NCI-H345 (cell line): Measurements from ENCODE around the gene PDS5A.
"Not testable (repeated sequence)": the region's sequence is repeated elsewhere in the genome, so short reads cannot be mapped to it uniquely, and the experiment has no call there.

Experiments used
- DNase-seq: peaks from one replicate; lab custom pipeline; 2025; lab: John Stamatoyannopoulos, UW

PDS5A gene

DNA sequence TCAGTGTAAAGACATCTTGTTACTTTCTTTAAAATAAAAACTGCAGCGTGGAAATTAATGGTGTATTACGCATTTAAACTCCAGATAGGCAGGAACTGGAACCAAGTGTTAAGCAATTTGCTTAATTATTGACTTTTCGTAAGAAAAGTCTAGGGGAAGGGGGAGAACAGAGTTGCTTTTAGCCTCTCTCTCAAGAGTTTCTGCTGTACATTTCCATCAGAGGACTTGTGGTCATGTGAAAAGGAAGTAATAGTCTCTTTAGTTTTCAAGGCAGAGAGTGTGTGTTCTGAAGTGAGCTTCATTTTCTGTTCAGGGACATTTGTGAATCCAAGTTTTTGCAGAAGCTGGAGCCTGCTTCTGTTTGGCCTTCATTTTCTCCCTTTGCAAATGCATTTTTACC, 152.6 kb downstream of the PDS5A start:
- no peak for DNase-seq

- no peak for DNase-seq
These were observed 154.5 kb downstream of the PDS5A start for GRCh38 chr4:39823191-39823590.

- DNase-seq, result no peak
These were observed 155.0 kb downstream of the PDS5A start for GRCh38 chr4:39822662-39823061.

GRCh38 chr4:39821951-39822350, 155.8 kb downstream of the PDS5A start:
- DNase-seq, result no peak

DNA sequence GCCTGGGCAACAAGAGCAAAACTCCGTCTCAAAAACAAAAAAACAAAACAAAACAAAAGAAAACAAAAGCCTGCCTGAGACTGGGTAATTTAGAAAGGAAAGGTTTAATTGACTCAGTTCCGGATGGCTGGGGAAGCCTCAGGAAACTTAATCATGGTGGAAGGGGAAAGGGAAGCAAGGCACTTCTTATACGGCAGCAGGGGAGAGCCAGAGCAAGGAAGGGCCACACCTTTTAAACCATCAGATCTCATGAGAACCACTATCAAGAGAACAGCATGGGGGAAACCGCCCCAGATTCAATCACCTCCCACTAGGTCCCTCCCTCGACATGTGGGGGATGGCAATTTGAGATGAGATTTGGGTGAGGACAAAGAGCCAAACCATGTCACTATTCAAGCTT, 157.5 kb downstream of the PDS5A start:
- no peak for DNase-seq

- DNase-seq, result no peak
These were observed 159.1 kb downstream of the PDS5A start for GRCh38 chr4:39818646-39819045.

- no peak for DNase-seq
These were observed 163.1 kb downstream of the PDS5A start for GRCh38 chr4:39814403-39815185.

- not testable (repeated sequence) for DNase-seq
These were observed 163.9 kb downstream of the PDS5A start for GRCh38 chr4:39813761-39814160.

GRCh38 chr4:39813033-39813432, 164.7 kb downstream of the PDS5A start:
- not testable (repeated sequence) for DNase-seq

DNA sequence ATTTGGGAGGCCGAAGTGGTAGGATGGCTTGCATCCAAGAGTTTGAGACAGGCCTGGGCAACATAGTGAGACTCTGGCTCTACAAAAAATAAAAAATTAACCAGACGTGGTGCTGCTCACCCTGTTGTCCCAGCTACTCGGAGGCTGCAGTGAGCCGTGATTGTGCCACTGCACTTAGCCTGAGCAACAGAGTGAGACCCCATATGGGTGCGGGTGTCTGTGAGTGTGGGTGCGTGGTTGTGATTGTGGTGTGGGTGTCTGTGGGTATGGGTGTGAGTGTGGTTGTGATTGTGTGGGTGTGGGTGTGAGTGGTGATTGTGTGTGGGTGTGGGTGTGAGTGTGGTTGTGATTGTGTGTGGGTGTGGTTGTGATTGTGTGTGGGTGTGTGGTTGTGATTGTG, 165.2 kb downstream of the PDS5A start:
- DNase-seq, result no peak

GRCh38 chr4:39808231-39808749, 169.4 kb downstream of the PDS5A start:
- DNase-seq, result no peak

- no peak for DNase-seq
These were observed 175.7 kb downstream of the PDS5A start for GRCh38 chr4:39802005-39802404.

DNA sequence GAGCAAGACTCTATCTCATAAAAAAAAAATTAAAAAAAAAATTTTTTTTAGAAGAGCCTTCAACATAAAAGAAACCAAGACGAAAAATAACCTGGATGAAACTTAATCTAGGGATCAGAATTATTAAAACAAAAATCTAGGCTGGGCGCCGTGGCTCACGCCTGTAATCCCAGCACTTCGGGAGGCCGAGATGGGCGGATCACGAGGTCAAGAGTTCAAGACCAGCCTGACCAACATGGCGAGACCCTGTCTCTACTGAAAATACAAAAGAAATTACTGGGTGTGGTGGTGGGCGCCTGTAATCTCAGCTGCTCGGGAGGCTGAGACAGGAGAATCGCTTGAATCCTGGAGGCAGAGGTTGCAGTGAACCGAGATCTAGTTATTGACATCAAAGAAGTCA, 184.7 kb downstream of the PDS5A start:
- not testable (repeated sequence) for DNase-seq

DNA sequence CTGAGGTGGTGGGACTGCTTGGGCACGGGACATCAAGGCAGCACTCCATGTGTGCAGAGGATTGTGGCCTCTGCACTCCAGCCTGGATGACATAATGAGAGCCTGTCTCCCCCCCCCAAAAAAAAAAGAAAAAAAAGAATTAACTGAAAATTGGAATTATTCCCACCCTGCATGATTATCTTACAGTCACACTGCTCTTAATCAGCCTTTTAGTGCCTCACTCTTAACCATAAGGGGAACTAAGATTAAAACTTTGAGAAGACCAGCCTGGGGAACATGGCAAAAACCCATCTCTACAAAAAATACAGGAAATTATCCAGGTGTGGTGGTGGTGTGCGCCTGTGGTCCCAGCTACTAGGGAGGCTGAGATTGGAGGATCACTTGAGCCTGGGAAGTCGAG, 185.2 kb downstream of the PDS5A start:
- no peak for DNase-seq

DNA sequence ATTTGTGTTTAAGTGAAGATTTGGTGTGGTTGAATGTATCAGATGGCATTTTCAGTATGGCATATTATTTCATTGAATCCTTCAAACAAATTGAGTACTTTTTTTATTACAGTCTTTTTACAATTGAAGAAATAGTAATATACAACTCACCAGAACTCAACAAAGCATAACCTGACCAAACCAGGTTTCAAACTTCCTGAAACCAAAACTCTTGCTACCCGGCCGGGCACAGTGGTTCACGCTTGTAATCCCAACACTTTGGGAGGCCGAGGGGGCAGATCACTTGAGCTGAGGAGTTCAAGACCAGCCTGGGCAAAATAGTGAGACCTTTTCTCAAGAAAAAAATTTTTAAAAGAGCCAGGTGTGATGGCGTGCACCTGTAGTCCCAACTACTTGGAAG, 185.6 kb downstream of the PDS5A start:
- no peak for DNase-seq

DNA sequence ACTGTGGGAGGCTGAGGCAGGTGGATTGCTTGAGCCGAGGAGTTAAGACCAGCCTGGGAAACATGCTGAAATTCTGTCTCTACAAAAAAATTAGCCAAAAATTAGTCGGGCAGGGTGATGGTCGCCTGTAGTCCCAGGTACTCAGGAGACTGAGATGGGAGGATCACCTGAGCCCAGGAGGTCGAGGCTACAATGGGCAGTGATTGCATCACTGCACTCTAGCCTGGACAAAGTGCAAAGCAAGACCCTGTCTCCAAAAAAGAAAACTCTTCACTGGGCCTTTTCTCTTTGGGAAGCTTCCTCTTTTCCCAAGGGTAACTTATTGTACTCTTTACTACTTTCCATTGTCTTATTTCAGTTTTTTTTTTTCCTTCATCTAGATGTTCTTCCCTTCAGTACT, 190.9 kb downstream of the PDS5A start:
- no peak for DNase-seq

GRCh38 chr4:39785083-39785482, 192.6 kb downstream of the PDS5A start:
- no peak for DNase-seq

DNA sequence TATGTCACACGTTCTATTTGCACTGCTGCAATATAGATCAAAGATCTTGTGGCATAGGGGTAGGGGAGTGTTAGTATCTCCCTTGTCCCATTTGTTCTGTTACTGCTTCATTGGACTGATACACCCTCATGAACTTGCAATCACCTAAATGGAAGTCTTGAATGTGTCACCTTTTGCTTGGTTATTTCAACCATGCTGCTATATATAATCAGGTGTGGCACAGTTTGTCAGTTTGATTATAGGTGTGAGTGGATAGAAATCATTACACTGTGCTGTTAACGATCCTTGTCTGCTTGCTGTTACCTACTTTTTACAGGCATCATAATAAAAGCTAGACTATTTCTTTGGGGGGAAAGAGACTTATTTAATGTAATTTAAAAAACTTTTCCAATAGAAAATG, 195.7 kb downstream of the PDS5A start:
- not testable (repeated sequence) for DNase-seq
